KMS-11 (cell line): Measurements from ENCODE around the gene ADAM12.
"Not testable (repeated sequence)": the region's sequence is repeated elsewhere in the genome, so short reads cannot be mapped to it uniquely, and the experiment has no call there.

Experiments
- H2AFZ ChIP-seq: fragments of 200-600 bp; sonication (generic); 2 replicates; pipeline ENCODE4 v1.6.1; 2016; ENCODE audit warnings: antibody characterized with exemption, mixed run types, low read depth
- H3K27ac ChIP-seq: fragments of 200-600 bp; sonication (generic); 2 replicates; pipeline ENCODE4 v1.6.1; 2016; ENCODE audit warnings: mild to moderate bottlenecking, mixed run types
- H3K27me3 ChIP-seq: fragments of 200-600 bp; sonication (generic); 2 replicates; pipeline ENCODE4 v1.6.1; 2017; ENCODE audit warnings: mild to moderate bottlenecking, low read depth, mixed run types, moderate library complexity; ENCODE audit not compliant: insufficient read depth
- H3K36me3 ChIP-seq: fragments of 200-600 bp; sonication (generic); 2 replicates; pipeline ENCODE4 v1.6.1; 2017; ENCODE audit warnings: mild to moderate bottlenecking, mixed run types; ENCODE audit not compliant: insufficient read depth
- H3K4me1 ChIP-seq: fragments of 200-600 bp; sonication (generic); 2 replicates; pipeline ENCODE4 v1.6.1; 2016; ENCODE audit warnings: mild to moderate bottlenecking, low read depth, mixed run types; ENCODE audit not compliant: poor library complexity, severe bottlenecking
- H3K4me2 ChIP-seq: fragments of 200-600 bp; sonication (generic); 2 replicates; pipeline ENCODE4 v1.7.0; 2016; ENCODE audit warnings: mild to moderate bottlenecking, mixed run types
- H3K4me3 ChIP-seq: fragments of 200-600 bp; sonication (generic); IDR thresholded peaks from 2 replicates; pipeline ENCODE4 v1.6.1; 2017; ENCODE audit warnings: low read depth, low read length, mixed read lengths; ENCODE audit not compliant: insufficient read depth
- H3K79me2 ChIP-seq: fragments of 200-600 bp; sonication (generic); 2 replicates; pipeline ENCODE4 v1.6.1; 2016; ENCODE audit warnings: low read depth, mixed run types; ENCODE audit not compliant: insufficient read depth
- H3K9ac ChIP-seq: fragments of 200-600 bp; sonication (generic); 2 replicates; pipeline ENCODE4 v1.6.1; 2016; ENCODE audit warnings: mild to moderate bottlenecking, mixed run types
- H4K20me1 ChIP-seq: fragments of 200-600 bp; sonication (generic); 2 replicates; pipeline ENCODE4 v1.6.1; 2016; ENCODE audit warnings: mild to moderate bottlenecking, mixed run types; ENCODE audit not compliant: insufficient read depth
- TF ChIP-seq, protein P1 (sequence below): fragments of 200-600 bp; sonication (generic); conservative IDR thresholded peaks from 2 replicates; pipeline ENCODE4 v1.6.1; 2017; ENCODE audit warnings: low read depth, mild to moderate bottlenecking, antibody characterized with exemption, low read length, moderate library complexity, mixed read lengths

ADAM12 gene

DNA sequence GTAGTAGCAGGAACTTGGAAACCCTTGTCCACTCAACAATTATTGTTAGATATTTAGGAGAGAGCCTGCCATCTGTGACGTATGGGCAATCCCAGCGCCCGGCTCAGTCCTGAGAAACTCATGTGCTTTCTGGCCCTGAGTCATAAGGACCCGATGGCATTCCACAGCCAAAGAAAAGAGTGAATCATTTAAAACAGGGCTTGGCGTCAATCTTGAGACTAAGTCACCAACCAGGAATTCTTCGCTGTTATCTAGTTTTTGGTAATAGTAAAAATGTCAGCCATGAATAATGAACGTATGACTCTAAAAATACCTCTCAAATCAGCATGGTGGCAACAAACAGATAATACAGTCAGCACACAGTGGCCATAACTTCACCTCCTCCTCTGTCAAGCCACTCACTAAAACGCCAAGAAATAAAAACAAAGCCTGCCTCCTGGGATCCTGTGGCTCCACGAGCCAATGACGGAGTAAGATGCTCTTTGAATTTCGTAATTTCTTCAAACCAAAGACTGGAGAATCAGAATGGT is 140.8 kb downstream of the ADAM12 start:
- no peaks in the 10 kb centered on the region for H3K36me3 ChIP-seq
- no peaks in the 10 kb centered on the region for H3K4me1 ChIP-seq
- H3K79me2 ChIP-seq: no peaks in the 10 kb centered on the region
- TF ChIP-seq, protein P1, sequence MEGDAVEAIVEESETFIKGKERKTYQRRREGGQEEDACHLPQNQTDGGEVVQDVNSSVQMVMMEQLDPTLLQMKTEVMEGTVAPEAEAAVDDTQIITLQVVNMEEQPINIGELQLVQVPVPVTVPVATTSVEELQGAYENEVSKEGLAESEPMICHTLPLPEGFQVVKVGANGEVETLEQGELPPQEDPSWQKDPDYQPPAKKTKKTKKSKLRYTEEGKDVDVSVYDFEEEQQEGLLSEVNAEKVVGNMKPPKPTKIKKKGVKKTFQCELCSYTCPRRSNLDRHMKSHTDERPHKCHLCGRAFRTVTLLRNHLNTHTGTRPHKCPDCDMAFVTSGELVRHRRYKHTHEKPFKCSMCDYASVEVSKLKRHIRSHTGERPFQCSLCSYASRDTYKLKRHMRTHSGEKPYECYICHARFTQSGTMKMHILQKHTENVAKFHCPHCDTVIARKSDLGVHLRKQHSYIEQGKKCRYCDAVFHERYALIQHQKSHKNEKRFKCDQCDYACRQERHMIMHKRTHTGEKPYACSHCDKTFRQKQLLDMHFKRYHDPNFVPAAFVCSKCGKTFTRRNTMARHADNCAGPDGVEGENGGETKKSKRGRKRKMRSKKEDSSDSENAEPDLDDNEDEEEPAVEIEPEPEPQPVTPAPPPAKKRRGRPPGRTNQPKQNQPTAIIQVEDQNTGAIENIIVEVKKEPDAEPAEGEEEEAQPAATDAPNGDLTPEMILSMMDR: no peak
- no peak overlapping the region for H3K27ac ChIP-seq
- no peaks in the 10 kb centered on the region for H3K27me3 ChIP-seq
- H4K20me1 ChIP-seq: no peaks in the 10 kb centered on the region
- no peak overlapping the region for H3K4me2 ChIP-seq
- H3K9ac ChIP-seq: no peak overlapping the region
- H3K4me3 ChIP-seq: no peak overlapping the region
- H2AFZ ChIP-seq: no peak overlapping the region

DNA sequence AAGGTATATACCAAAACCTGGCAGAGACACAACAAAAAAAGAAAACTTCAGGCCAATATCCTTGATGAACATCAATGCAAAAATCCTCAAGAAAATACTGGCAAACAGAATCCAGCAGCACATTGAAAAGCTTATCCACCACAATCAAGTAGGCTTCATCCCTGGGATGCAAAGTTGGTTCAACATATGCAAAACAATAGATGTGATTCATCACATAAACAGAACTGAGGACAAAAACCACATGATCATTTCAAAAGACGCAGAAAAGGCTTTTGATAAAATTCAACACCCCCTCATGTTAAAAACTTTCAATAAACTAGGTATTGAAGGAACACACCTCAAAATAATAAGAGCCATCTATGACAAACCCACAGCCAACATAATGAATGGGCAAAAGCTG is 141.9 kb downstream of the ADAM12 start:
- H3K4me2 ChIP-seq, H3K4me3 ChIP-seq, H3K79me2 ChIP-seq, H2AFZ ChIP-seq, H3K27ac ChIP-seq, H3K9ac ChIP-seq, H3K36me3 ChIP-seq, H3K4me1 ChIP-seq, H4K20me1 ChIP-seq, H3K27me3 ChIP-seq: not testable (repeated sequence)

DNA sequence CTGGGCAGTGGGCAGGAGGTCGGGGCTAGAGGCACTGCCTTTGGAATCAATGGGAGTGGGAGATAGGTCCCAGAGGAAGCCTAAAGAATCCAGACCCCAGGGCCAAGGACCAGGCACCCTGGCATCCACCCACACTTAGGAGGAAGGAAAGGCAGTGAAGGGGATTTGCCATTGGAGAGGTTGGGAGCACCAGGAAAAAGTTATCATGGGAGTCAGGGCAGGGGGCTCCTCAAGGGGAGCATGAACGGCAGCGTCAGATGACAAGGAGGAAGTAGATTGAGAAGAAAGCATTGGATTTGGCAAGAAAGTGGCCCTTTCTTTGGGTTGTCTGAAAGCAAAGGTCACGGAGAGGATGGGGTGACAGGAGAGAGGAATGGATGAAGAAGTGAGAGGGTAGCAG is 142.8 kb downstream of the ADAM12 start:
- H3K4me3 ChIP-seq: no peak overlapping the region
- no peaks in the 10 kb centered on the region for H3K36me3 ChIP-seq
- TF ChIP-seq, protein P1: no peak
- H4K20me1 ChIP-seq: no peaks in the 10 kb centered on the region
- H3K79me2 ChIP-seq: no peaks in the 10 kb centered on the region
- H3K4me1 ChIP-seq: no peaks in the 10 kb centered on the region
- H3K9ac ChIP-seq: no peak overlapping the region
- no peak overlapping the region for H3K4me2 ChIP-seq
- H2AFZ ChIP-seq: no peak overlapping the region
- no peak overlapping the region for H3K27ac ChIP-seq
- H3K27me3 ChIP-seq: no peaks in the 10 kb centered on the region

DNA sequence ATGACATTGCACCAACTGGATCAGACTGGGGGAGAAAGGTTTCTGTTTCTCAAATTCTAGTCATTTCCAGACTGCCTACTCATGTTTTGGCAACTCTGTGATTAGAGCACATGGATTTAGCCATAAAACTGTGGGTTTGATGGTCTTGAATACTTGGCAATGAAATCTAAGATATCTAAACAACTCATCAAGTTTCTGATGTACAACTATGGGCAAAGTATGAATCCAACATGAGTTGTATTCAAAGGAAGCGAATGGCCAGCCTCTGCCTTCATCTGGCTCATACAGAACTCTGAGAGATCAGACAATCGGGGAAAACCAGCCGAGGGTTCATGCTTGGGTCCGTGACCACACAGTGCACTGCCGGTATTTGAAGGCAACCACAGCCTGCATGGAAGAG is 144.3 kb downstream of the ADAM12 start:
- no peak overlapping the region for H3K9ac ChIP-seq
- no peak overlapping the region for H3K4me3 ChIP-seq
- no peak overlapping the region for H3K27ac ChIP-seq
- no peaks in the 10 kb centered on the region for H3K36me3 ChIP-seq
- TF ChIP-seq, protein P1: no peak
- no peak overlapping the region for H2AFZ ChIP-seq
- no peaks in the 10 kb centered on the region for H3K4me1 ChIP-seq
- no peak overlapping the region for H3K4me2 ChIP-seq
- no peaks in the 10 kb centered on the region for H4K20me1 ChIP-seq
- H3K27me3 ChIP-seq: no peaks in the 10 kb centered on the region
- no peaks in the 10 kb centered on the region for H3K79me2 ChIP-seq

DNA sequence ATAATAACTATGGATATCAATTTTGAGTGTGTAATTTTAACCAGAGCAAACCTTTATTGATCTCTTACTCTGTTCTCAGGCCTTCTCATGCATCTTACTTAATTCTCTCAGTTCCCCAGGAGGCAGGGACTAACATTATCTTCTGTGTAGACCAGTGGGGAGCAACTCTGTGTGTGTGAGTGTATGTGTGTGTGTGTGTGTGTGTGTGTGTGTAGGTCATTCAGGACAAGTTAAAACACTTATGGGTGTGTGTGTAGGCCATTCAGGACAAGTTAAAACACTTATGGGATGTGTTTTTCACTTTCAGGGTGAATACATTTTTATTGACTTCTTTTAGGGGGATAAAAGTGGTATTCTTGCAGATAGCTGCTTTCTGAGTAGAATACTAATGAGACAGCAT is 145.0 kb downstream of the ADAM12 start:
- H3K4me3 ChIP-seq: no peak overlapping the region

More for the DNA sequence above, 145.0 kb downstream of the ADAM12 start:
- Histone ChIP-seq H3K27ac (no peak overlapping the region), H3K36me3 (no peaks in the 10 kb centered on the region), H3K79me2 (no peaks in the 10 kb centered on the region), H3K4me2 (no peak overlapping the region), H2AFZ (no peak overlapping the region), H4K20me1 (no peaks in the 10 kb centered on the region), H3K27me3 (no peaks in the 10 kb centered on the region), H3K4me1 (no peaks in the 10 kb centered on the region), H3K9ac (no peak overlapping the region)
- TF ChIP-seq, protein P1: no peak
